ENCODE results near the gene GRAPL.
"Not testable (repeated sequence)": the region's sequence is repeated elsewhere in the genome, so short reads cannot be mapped to it uniquely, and the experiment has no call there.

Gene GRAPL

GRCh38 chr17:19127148-19127980 lies at the start of gene GRAPL:
TSS of gene GRAPL (plus strand) at chr17:19127589. CDS start at chr17:19127620, 31 bp downstream.
- DNase-seq (ENCODE audit: low read depth) = not testable (repeated sequence)

- DNase-seq (ENCODE audit: low read depth) = not testable (repeated sequence)
These were observed 38.3 kb upstream of the GRAPL start for GRCh38 chr17:19088804-19089685.

GRCh38 chr17:19090058-19090772 lies 37.2 kb upstream of the GRAPL start:
- DNase-seq (ENCODE audit: low read depth) = not testable (repeated sequence)

GRCh38 chr17:19092737-19093683 lies 34.4 kb upstream of the GRAPL start:
- DNase-seq (ENCODE audit: low read depth) = not testable (repeated sequence)

- not testable (repeated sequence) for DNase-seq (ENCODE audit: low read depth)
These were observed 33.5 kb upstream of the GRAPL start for GRCh38 chr17:19093684-19094438.

GRCh38 chr17:19108517-19108916 lies 18.9 kb upstream of the GRAPL start:
- not testable (repeated sequence) for DNase-seq (ENCODE audit: low read depth)

GRCh38 chr17:19110189-19111097 lies 16.9 kb upstream of the GRAPL start:
- not testable (repeated sequence) for DNase-seq (ENCODE audit: low read depth)

- not testable (repeated sequence) for DNase-seq (ENCODE audit: low read depth)
These were observed 16.2 kb upstream of the GRAPL start for GRCh38 chr17:19111111-19111711.

- peak; percentile 28 for DNase-seq (ENCODE audit: low read depth)
These were observed 15.5 kb upstream of the GRAPL start for GRCh38 chr17:19111801-19112458.

GRCh38 chr17:19112459-19112826 lies 14.9 kb upstream of the GRAPL start:
- not testable (repeated sequence) for DNase-seq (ENCODE audit: low read depth)

- DNase-seq (ENCODE audit: low read depth) = not testable (repeated sequence)
These were observed 8.7 kb upstream of the GRAPL start for GRCh38 chr17:19118695-19119094.

- not testable (repeated sequence) for DNase-seq (ENCODE audit: low read depth)
These were observed 2.1 kb upstream of the GRAPL start for GRCh38 chr17:19125289-19125688.

GRCh38 chr17:19129500-19129899 lies 2.1 kb downstream of the GRAPL start:
- DNase-seq (ENCODE audit: low read depth) = not testable (repeated sequence)

- DNase-seq (ENCODE audit: low read depth) = not testable (repeated sequence)
These were observed 3.7 kb downstream of the GRAPL start for GRCh38 chr17:19131108-19131507.

- DNase-seq (ENCODE audit: low read depth) = not testable (repeated sequence)
These were observed 4.4 kb downstream of the GRAPL start for GRCh38 chr17:19131772-19132171.

GRCh38 chr17:19133793-19134192 lies 6.4 kb downstream of the GRAPL start:
- not testable (repeated sequence) for DNase-seq (ENCODE audit: low read depth)

- DNase-seq (ENCODE audit: low read depth) = not testable (repeated sequence)
These were observed 8.0 kb downstream of the GRAPL start for GRCh38 chr17:19135391-19135790.

- DNase-seq (ENCODE audit: low read depth) = not testable (repeated sequence)
These were observed 8.7 kb downstream of the GRAPL start for GRCh38 chr17:19136138-19136537.
